HEK293T (cell line): ENCODE data around the gene FKBP2.

Experiments
- CTCF ChIA-PET: fragments of 350-600 bp; formaldehyde crosslinking; extraction: SDS; loops from one replicate; lab custom pipeline; 2021; ENCODE audit warnings: antibody characterized with exemption, inconsistent platforms; lab: Yijun Ruan, JAX
- POLR2A ChIA-PET: fragments of 350-600 bp; formaldehyde crosslinking; extraction: SDS; loops from one replicate; lab custom pipeline; 2020; ENCODE audit warnings: antibody characterized with exemption, inconsistent platforms; lab: Yijun Ruan, JAX
- DNase-seq: peaks from one replicate; pipeline ENCODE4 v3.0.0; 2012; ENCODE audit warnings: mixed read lengths; ENCODE audit errors: extremely low spot score
- ARNT ChIP-seq: fragments of 450-650 bp; IDR thresholded peaks from 2 replicates; pipeline ENCODE4 v1.6.1; 2017; ENCODE audit warnings: mild to moderate bottlenecking
- BHLHE40 ChIP-seq: fragments of 450-650 bp; IDR thresholded peaks from 2 replicates; pipeline ENCODE4 v1.6.1; 2016; ENCODE audit warnings: mild to moderate bottlenecking, moderate library complexity, borderline replicate concordance
- CTBP1 ChIP-seq: fragments of 450-650 bp; IDR thresholded peaks from 2 replicates; pipeline ENCODE4 v1.6.1; 2016; ENCODE audit warnings: borderline replicate concordance
- ELF4 ChIP-seq: fragments of 450-650 bp; IDR thresholded peaks from 2 replicates; pipeline ENCODE4 v1.6.1; 2017; ENCODE audit warnings: antibody characterized with exemption
- FOXA1 ChIP-seq: fragments of 450-650 bp; IDR thresholded peaks from 2 replicates; pipeline ENCODE4 v1.6.1; 2016; ENCODE audit warnings: mild to moderate bottlenecking
- FOXK2 ChIP-seq: fragments of 450-650 bp; IDR thresholded peaks from 2 replicates; pipeline ENCODE4 v1.6.1; 2016; ENCODE audit warnings: mild to moderate bottlenecking
- FOXM1 ChIP-seq: fragments of 450-650 bp; IDR thresholded peaks from 2 replicates; pipeline ENCODE4 v1.6.1; 2017; ENCODE audit warnings: mild to moderate bottlenecking, borderline replicate concordance
- HDGF ChIP-seq: fragments of 450-650 bp; IDR thresholded peaks from 2 replicates; pipeline ENCODE4 v1.6.1; 2017; ENCODE audit warnings: antibody characterized with exemption, borderline replicate concordance
- L3MBTL2 ChIP-seq: fragments of 450-650 bp; conservative IDR thresholded peaks from 2 replicates; pipeline ENCODE4 v1.6.1; 2016; ENCODE audit warnings: mild to moderate bottlenecking
- LEF1 ChIP-seq: fragments of 450-650 bp; IDR thresholded peaks from 2 replicates; pipeline ENCODE4 v1.6.1; 2017; ENCODE audit warnings: mild to moderate bottlenecking, borderline replicate concordance
- NFRKB ChIP-seq: fragments of 450-650 bp; IDR thresholded peaks from 2 replicates; pipeline ENCODE4 v1.6.1; 2016; ENCODE audit warnings: mild to moderate bottlenecking, moderate library complexity
- PKNOX1 ChIP-seq: fragments of 450-650 bp; IDR thresholded peaks from 2 replicates; pipeline ENCODE4 v1.6.1; 2016
- SP1 ChIP-seq: fragments of 450-650 bp; IDR thresholded peaks from 2 replicates; pipeline ENCODE4 v1.6.1; 2017
- SUZ12 ChIP-seq: fragments of 450-650 bp; IDR thresholded peaks from 2 replicates; pipeline ENCODE4 v1.6.1; 2016; ENCODE audit warnings: mild to moderate bottlenecking
- TARDBP ChIP-seq: fragments of 450-650 bp; IDR thresholded peaks from 2 replicates; pipeline ENCODE4 v1.6.1; 2016
- ZNF384 ChIP-seq: fragments of 450-650 bp; IDR thresholded peaks from 2 replicates; pipeline ENCODE4 v1.6.1; 2016

FKBP2 gene

GRCh38 chr11:64210301-64211020 lies 30.4 kb upstream of the FKBP2 start:
- DNase-seq, result no peak
- TF ChIP-seq L3MBTL2, result no peak
- TF ChIP-seq FOXK2, result no peak
- TF ChIP-seq BHLHE40, result no peak
- no peak for TF ChIP-seq PKNOX1
- TF ChIP-seq CTBP1, result no peak
- no peak for TF ChIP-seq NFRKB
- no peak for TF ChIP-seq TARDBP
- no peak for TF ChIP-seq FOXA1
- no peak for TF ChIP-seq HDGF
- no peak for TF ChIP-seq ZNF384
- no peak for TF ChIP-seq ARNT
- no peak for TF ChIP-seq LEF1
- no peak for TF ChIP-seq SUZ12
- no peak for TF ChIP-seq SP1
- no peak for TF ChIP-seq ELF4
- TF ChIP-seq FOXM1, result no peak
- ChIA-PET POLR2A (interaction anchor here (0.5 to 1.5 kb wide), 3 partner anchors 13 to 36 kb away, joined by 3 to 5 read pairs (median 3); partner anchors contain the start of genes NUDT22 and TRPT1), CTCF (no interaction called here)

- ChIA-PET POLR2A (interaction anchor here (1.1 to 1.9 kb wide), 4 partner anchors 12 to 26 kb away, joined by 3 to 7 read pairs (median 5); partner anchors contain the start of genes NUDT22, STIP1 and TRPT1), CTCF (no interaction called here)
- no peak for DNase-seq
- TF ChIP-seq PKNOX1 (no peak), SUZ12 (no peak), FOXK2 (no peak), NFRKB (no peak)
Observed at GRCh38 chr11:64211181-64211872, 29.6 kb upstream of the FKBP2 start.

- CTCF ChIA-PET, result interaction anchor here (0.7 kb wide), 1 partner anchor 54 kb away, joined by 3 read pairs; no protein-coding TSS in a partner anchor
Observed at GRCh38 chr11:64216879-64217278, 24.0 kb upstream of the FKBP2 start.

GRCh38 chr11:64218628-64219353 lies 22.1 kb upstream of the FKBP2 start:
- CTCF ChIA-PET, result interaction anchor here (1.4 kb wide), 1 partner anchor 14 kb away, joined by 3 read pairs; no protein-coding TSS in a partner anchor

More at GRCh38 chr11:64216879-64217278, 24.0 kb upstream of the FKBP2 start:
- no peak for TF ChIP-seq NFRKB
- TF ChIP-seq BHLHE40, result no peak
- TF ChIP-seq TARDBP, result no peak
- no peak for TF ChIP-seq HDGF
- TF ChIP-seq FOXM1, result no peak
- TF ChIP-seq LEF1, result no peak
- DNase-seq, result no peak
- POLR2A ChIA-PET, result interaction anchor here (1.1 to 2.3 kb wide), 3 partner anchors 9 to 32 kb away, joined by 3 to 10 read pairs (median 9); partner anchors contain the start of genes NUDT22, STIP1 and TRPT1

GRCh38 chr11:64219354-64219684 lies 21.6 kb upstream of the FKBP2 start:
- ChIA-PET CTCF (no interaction called here), POLR2A (no interaction called here)
- no peak for DNase-seq
- TF ChIP-seq SP1 (no peak), LEF1 (no peak), NFRKB (no peak), L3MBTL2 (no peak), FOXM1 (no peak), ZNF384 (no peak), PKNOX1 (no peak), SUZ12 (no peak), FOXK2 (no peak), ELF4 (no peak), ARNT (no peak), FOXA1 (no peak), BHLHE40 (no peak), TARDBP (no peak), HDGF (no peak), CTBP1 (no peak)

More at GRCh38 chr11:64218628-64219353, 22.1 kb upstream of the FKBP2 start:
- no peak for TF ChIP-seq FOXA1
- no peak for TF ChIP-seq SP1
- no peak for TF ChIP-seq HDGF
- TF ChIP-seq ARNT, result no peak
- no peak for TF ChIP-seq FOXK2
- no peak for TF ChIP-seq NFRKB
- TF ChIP-seq FOXM1, result no peak
- POLR2A ChIA-PET, result interaction anchor here (2.3 kb wide), 1 partner anchor 33 kb away, joined by 9 read pairs; the partner anchor contains the start of gene STIP1
- no peak for DNase-seq

- POLR2A ChIA-PET, result no interaction called here
- CTCF ChIA-PET, result no interaction called here
- DNase-seq, result no peak
- TF ChIP-seq TARDBP, result no peak
- TF ChIP-seq ZNF384, result no peak
- TF ChIP-seq PKNOX1, result no peak
- TF ChIP-seq FOXK2, result no peak
- TF ChIP-seq LEF1, result no peak
- TF ChIP-seq BHLHE40, result no peak
- TF ChIP-seq SP1, result no peak
- TF ChIP-seq FOXM1, result no peak
Observed at GRCh38 chr11:64219755-64220154, 21.1 kb upstream of the FKBP2 start.
